ENCODE results near the gene CETN3. TPM values are rescaled to one million over a fixed set of nuclear protein-coding genes. Genes with fewer than 3 reads are reported as not detected.

CETN3 gene
- total RNA-seq, 2 donors from 2014 or later, result 23.3 to 26.0 TPM

Other genes with a start within 250 kb of the CETN3 start
- 1 to 10 TPM; 3.2 to 4.9 TPM for gene MBLAC2, start 65.0 kb upstream of the CETN3 start, total RNA-seq
- 10 to 100 TPM in 1 of 2 donors, 1 to 10 TPM in 1; 9.5 to 29.3 TPM for gene POLR3G, start 65.1 kb upstream of the CETN3 start, total RNA-seq
- 10 to 100 TPM; 16.2 to 24.4 TPM for gene LYSMD3, start 119.8 kb upstream of the CETN3 start, total RNA-seq
- under 1 TPM in 1 of 2 donors, not detected in 1; 0.33 TPM for gene ADGRV1, start 149.0 kb upstream of the CETN3 start, total RNA-seq

Measured in natural killer cell treated with Interleukin-12 subunit alpha and Interleukin-12 subunit beta and Interleukin-15 and Interleukin-18, amount 100 ng/mL, for 72 hours (primary cell).